ENCODE measurements around the gene ADRA2A. TPM values are rescaled to one million over a fixed set of nuclear protein-coding genes. Genes with fewer than 3 reads are reported as not detected.

ADRA2A gene
- total RNA-seq, 2 donors from 2014 or later, result 6.5 to 6.9 TPM

DNA sequence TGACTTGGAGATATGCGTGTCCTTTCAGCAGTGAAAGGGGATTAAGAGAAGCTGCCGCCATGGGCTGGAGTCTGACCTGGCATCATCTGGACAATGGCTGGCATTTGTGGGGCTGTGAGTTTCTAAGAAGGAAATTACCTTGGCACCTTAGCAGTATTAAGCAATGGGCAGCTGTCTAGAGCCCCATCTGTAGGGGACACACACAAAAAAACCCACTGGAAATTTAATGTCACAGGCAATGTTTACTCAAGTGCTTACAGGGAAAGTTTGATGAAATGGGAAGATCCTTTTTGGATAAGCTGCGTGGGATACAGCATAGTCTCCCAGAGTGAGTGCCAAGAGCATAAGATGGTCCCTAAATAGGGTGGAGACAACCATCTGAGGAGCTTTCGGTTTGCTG lies 25.0 kb downstream of the ADRA2A start:
- DNase-seq (ENCODE audit: low spot score) (no peak), ATAC-seq (ENCODE audit: insufficient number of reproducible peaks, low FRiP score, low read depth) (no peak)
- Histone ChIP-seq H3K36me3 (no peaks in the 10 kb centered on the region), H3K9me3 (no peaks in the 10 kb centered on the region), H3K4me3 (no peak overlapping the region), H3K27ac (no peak overlapping the region), H3K4me1 (ENCODE audit: control insufficient read depth in 1 of 2, low read depth in 2 of 2) (no peaks in the 10 kb centered on the region), H3K27me3 (replicated peaks; ENCODE audit: insufficient read depth) (no peaks in the 10 kb centered on the region)
- TF ChIP-seq, protein P1, sequence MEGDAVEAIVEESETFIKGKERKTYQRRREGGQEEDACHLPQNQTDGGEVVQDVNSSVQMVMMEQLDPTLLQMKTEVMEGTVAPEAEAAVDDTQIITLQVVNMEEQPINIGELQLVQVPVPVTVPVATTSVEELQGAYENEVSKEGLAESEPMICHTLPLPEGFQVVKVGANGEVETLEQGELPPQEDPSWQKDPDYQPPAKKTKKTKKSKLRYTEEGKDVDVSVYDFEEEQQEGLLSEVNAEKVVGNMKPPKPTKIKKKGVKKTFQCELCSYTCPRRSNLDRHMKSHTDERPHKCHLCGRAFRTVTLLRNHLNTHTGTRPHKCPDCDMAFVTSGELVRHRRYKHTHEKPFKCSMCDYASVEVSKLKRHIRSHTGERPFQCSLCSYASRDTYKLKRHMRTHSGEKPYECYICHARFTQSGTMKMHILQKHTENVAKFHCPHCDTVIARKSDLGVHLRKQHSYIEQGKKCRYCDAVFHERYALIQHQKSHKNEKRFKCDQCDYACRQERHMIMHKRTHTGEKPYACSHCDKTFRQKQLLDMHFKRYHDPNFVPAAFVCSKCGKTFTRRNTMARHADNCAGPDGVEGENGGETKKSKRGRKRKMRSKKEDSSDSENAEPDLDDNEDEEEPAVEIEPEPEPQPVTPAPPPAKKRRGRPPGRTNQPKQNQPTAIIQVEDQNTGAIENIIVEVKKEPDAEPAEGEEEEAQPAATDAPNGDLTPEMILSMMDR (IDR thresholded peaks at IDR 0.05), result no peak

DNA sequence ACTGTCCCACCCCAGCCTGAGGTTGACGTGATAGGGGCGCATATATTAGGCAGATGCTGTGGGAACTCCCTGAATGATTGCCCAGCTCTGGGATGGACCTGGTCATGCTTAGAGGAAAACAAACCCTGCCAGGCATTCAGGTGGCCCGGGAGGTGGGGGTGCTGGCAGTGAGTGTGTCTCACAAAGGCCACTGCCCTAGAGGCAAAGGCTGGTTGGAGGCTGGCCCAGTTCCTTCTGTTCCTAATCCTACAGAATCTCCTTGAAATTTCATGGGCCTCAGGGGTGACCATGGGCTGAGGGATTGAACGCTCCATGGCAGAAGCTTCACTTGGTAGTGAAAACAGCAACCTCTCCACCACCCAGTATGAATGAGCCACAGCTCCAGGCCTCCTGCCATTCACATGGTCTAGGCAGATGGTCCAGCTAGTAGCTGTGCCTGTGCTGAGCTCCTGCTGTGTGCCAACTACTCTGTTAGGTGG lies 25.6 kb downstream of the ADRA2A start:
- Histone ChIP-seq H3K27ac (no peak overlapping the region), H3K4me3 (no peak overlapping the region), H3K27me3 (replicated peaks; ENCODE audit: insufficient read depth) (no peaks in the 10 kb centered on the region), H3K9me3 (no peaks in the 10 kb centered on the region), H3K4me1 (ENCODE audit: control insufficient read depth in 1 of 2, low read depth in 2 of 2) (no peaks in the 10 kb centered on the region), H3K36me3 (no peaks in the 10 kb centered on the region)
- no peak for ATAC-seq (ENCODE audit: insufficient number of reproducible peaks, low FRiP score, low read depth)
- no peak for DNase-seq (ENCODE audit: low spot score)
- TF ChIP-seq, protein P1 (IDR thresholded peaks at IDR 0.05), result no peak

GRCh38 chr10:111103196-111103840 lies 26.5 kb downstream of the ADRA2A start:
- Histone ChIP-seq H3K27ac (no peak overlapping the region), H3K9me3 (no peaks in the 10 kb centered on the region), H3K4me3 (no peak overlapping the region), H3K36me3 (no peaks in the 10 kb centered on the region), H3K4me1 (ENCODE audit: control insufficient read depth in 1 of 2, low read depth in 2 of 2) (no peaks in the 10 kb centered on the region), H3K27me3 (replicated peaks; ENCODE audit: insufficient read depth) (no peaks in the 10 kb centered on the region)
- DNase-seq (ENCODE audit: low spot score), result no peak
- no peak for ATAC-seq (ENCODE audit: insufficient number of reproducible peaks, low FRiP score, low read depth)
- TF ChIP-seq, protein P1 (IDR thresholded peaks at IDR 0.05), result no peak

- no peak for DNase-seq (ENCODE audit: low spot score)
- no peak for ATAC-seq (ENCODE audit: insufficient number of reproducible peaks, low FRiP score, low read depth)
- Histone ChIP-seq H3K9me3 (no peaks in the 10 kb centered on the region), H3K4me3 (no peak overlapping the region), H3K27ac (no peak overlapping the region), H3K36me3 (no peaks in the 10 kb centered on the region), H3K4me1 (ENCODE audit: control insufficient read depth in 1 of 2, low read depth in 2 of 2) (no peaks in the 10 kb centered on the region), H3K27me3 (replicated peaks; ENCODE audit: insufficient read depth) (no peaks in the 10 kb centered on the region)
- TF ChIP-seq, protein P1 (IDR thresholded peaks at IDR 0.05), result no peak
These were observed 28.0 kb downstream of the ADRA2A start for GRCh38 chr10:111104811-111105210.

DNA sequence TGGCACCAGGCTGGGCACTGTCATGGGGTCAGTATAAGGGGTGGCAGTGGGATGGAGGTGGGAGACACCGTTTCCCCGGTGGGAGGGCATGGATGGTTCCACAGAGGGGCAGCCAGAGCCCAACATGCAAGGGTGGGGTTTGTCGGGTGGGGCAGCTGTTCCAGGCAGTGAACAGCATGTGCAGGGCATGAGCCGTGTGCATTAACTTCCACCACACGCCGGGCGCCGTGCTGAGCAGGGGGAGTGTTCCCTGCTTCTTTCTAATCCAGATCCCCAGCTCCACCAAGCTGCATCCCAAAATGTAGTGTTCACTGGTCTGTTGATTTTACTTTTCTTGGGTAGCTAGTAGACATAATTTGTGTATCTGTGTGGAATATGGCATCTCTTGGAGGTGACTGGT lies 29.3 kb downstream of the ADRA2A start:
- Histone ChIP-seq H3K4me1 (ENCODE audit: control insufficient read depth in 1 of 2, low read depth in 2 of 2) (no peaks in the 10 kb centered on the region), H3K4me3 (no peak overlapping the region), H3K36me3 (no peaks in the 10 kb centered on the region), H3K9me3 (no peaks in the 10 kb centered on the region), H3K27me3 (replicated peaks; ENCODE audit: insufficient read depth) (no peaks in the 10 kb centered on the region), H3K27ac (no peak overlapping the region)
- DNase-seq (ENCODE audit: low spot score), result no peak
- TF ChIP-seq, protein P1 (IDR thresholded peaks at IDR 0.05), result no peak
- no peak for ATAC-seq (ENCODE audit: insufficient number of reproducible peaks, low FRiP score, low read depth)
